GM12878 (cell line): ENCODE results near the gene DAO. TPM values are rescaled to one million over a fixed set of nuclear protein-coding genes. Genes with fewer than 3 reads are reported as not detected.

Source experiments
- ATF3 ChIP-seq: IDR thresholded peaks from 2 replicates; pipeline ENCODE4 v1.6.1; 2011; ENCODE audit warnings: low read depth, mild to moderate bottlenecking, low read length, moderate library complexity, borderline replicate concordance; ENCODE audit errors: extremely low read depth
- CEBPZ ChIP-seq: fragments of 150-350 bp; IDR thresholded peaks from 2 replicates; pipeline ENCODE4 v1.6.1; 2016; ENCODE audit warnings: low read depth, low read length
- E4F1 ChIP-seq: fragments of 450-650 bp; IDR thresholded peaks from 2 replicates; pipeline ENCODE4 v1.6.1; 2018; ENCODE audit warnings: borderline replicate concordance, mild to moderate bottlenecking; ENCODE audit not compliant: partially characterized antibody
- EED ChIP-seq: sonication (generic); IDR thresholded peaks from 2 replicates; pipeline ENCODE4 v1.6.1; 2016; ENCODE audit warnings: antibody characterized with exemption, low read depth
- FOXK2 ChIP-seq: fragments of 450-650 bp; IDR thresholded peaks from 2 replicates; pipeline ENCODE4 v1.6.1; 2017; ENCODE audit warnings: mild to moderate bottlenecking, moderate library complexity
- FOXM1 ChIP-seq: IDR thresholded peaks from 2 replicates; pipeline ENCODE4 v1.6.1; 2012; ENCODE audit warnings: low read depth, mild to moderate bottlenecking, inconsistent platforms, low read length, moderate library complexity
- HCFC1 ChIP-seq: fragments of 150-350 bp; IDR thresholded peaks from 2 replicates; pipeline ENCODE4 v1.6.1; 2014; ENCODE audit warnings: low read length
- NFYA ChIP-seq: IDR thresholded peaks from 2 replicates; pipeline ENCODE4 v1.6.1; 2011; ENCODE audit warnings: low read depth, mild to moderate bottlenecking, low read length, improper control_type of control experiment, borderline replicate concordance
- NR2C2 ChIP-seq: IDR thresholded peaks from 2 replicates; pipeline ENCODE4 v1.6.1; 2011; ENCODE audit warnings: borderline replicate concordance, low read depth; ENCODE audit not compliant: control insufficient read depth, insufficient read length
- POU2F2 ChIP-seq: IDR thresholded peaks from 3 replicates; pipeline ENCODE4 v1.6.1; 2011; ENCODE audit warnings: low read depth, mild to moderate bottlenecking, low read length, borderline replicate concordance
- SP1 ChIP-seq: IDR thresholded peaks from one replicate; pipeline ENCODE4 v1.6.1; 2011; ENCODE audit warnings: low read depth, low read length
- STAT1 ChIP-seq: fragments of 450-650 bp; conservative IDR thresholded peaks from 2 replicates; pipeline ENCODE4 v1.6.1; 2014; ENCODE audit warnings: antibody characterized with exemption, mild to moderate bottlenecking
- TAF1 ChIP-seq: IDR thresholded peaks from 2 replicates; pipeline ENCODE4 v1.6.1; 2011; ENCODE audit warnings: mild to moderate bottlenecking, low read depth, low read length, borderline replicate concordance
- TCF12 ChIP-seq: IDR thresholded peaks from 2 replicates; pipeline ENCODE4 v1.6.1; 2011; ENCODE audit warnings: low read depth, mild to moderate bottlenecking, low read length
- TCF7 ChIP-seq: IDR thresholded peaks from 2 replicates; pipeline ENCODE4 v1.6.1; 2014; ENCODE audit warnings: antibody characterized with exemption, borderline replicate concordance
- USF1 ChIP-seq: IDR thresholded peaks from 2 replicates; pipeline ENCODE4 v1.6.1; 2011; ENCODE audit warnings: borderline replicate concordance, low read depth, mild to moderate bottlenecking, moderate library complexity, mixed read lengths, low read length; ENCODE audit not compliant: insufficient read depth; ENCODE audit errors: extremely low read length
- ZNF687 ChIP-seq: fragments of 450-650 bp; IDR thresholded peaks from 2 replicates; pipeline ENCODE4 v1.6.1; 2017; ENCODE audit warnings: mild to moderate bottlenecking, moderate library complexity
- polyA plus RNA-seq, 11 experiments: library from polyadenylated mRNA; depleted of rRNA in 4 of 11; unstranded in 6 of 11; stranded (reverse) in 5 of 11; fragments of >200 nt; fragmentation: Nextera tagmentation in 4 of 11; fragmentation: Illumina TruSeq in 1 of 11; extraction: Ambion mirVana in 4 of 11; extraction: Trizol in 1 of 11; gene quantifications; 1 replicate in 1 of 11; 2 replicates in 10 of 11; pipeline versions ENCODE4 v1.2.1 to v1.2.3, GENCODE V29; 2011 to 2016; ENCODE audit warnings: inconsistent platforms in 2 of 11, missing spikeins in 2 of 11, low read depth in 1 of 11
- total RNA-seq, 4 experiments: library from RNA; depleted of rRNA in 3 of 4; stranded (reverse); fragments of >200 nt in 3 of 4; fragmentation: Illumina TruSeq in 1 of 4; extraction: Trizol in 1 of 4; gene quantifications; 2 replicates each; pipeline versions ENCODE4 v1.2.1 to v1.2.3, GENCODE V29; 2013 to 2021

The DAO gene
- total and polyA plus RNA-seq, 10 of the 15 experiments (the other 5 are each of a cell fraction or from before 2014, with no cell fraction given) = 0.15 TPM; not detected in 9

- no peak for TF ChIP-seq ATF3
- no peak for TF ChIP-seq HCFC1
- TF ChIP-seq EED = peak; percentile 96
- no peak for TF ChIP-seq NFYA
- peak; percentile 89; the same call in 2 of the 3 replicates for TF ChIP-seq POU2F2
- TF ChIP-seq USF1 = no peak
- TF ChIP-seq SP1 = peak; percentile 76
- peak; percentile 98 for TF ChIP-seq ZNF687
- 0 out of 2 replicates have a peak, but pooled peaks have one; percentile 28 for TF ChIP-seq STAT1
- no peak for TF ChIP-seq E4F1
- TF ChIP-seq NR2C2 = no peak
- TF ChIP-seq FOXM1 = peak; percentile 85; the same call in 1 of the 2 replicates
- peak; percentile 27; the same call in 1 of the 2 replicates for TF ChIP-seq TAF1
- TF ChIP-seq TCF12 = peak; percentile 91
- 0 out of 2 replicates have a peak, but pooled peaks have one; percentile 38 for TF ChIP-seq TCF7
- TF ChIP-seq CEBPZ = no peak
- TF ChIP-seq FOXK2 = no peak
Measured at GRCh38 chr12:108838194-108839017, 41.5 kb upstream of the DAO start (continued).
